Measurements from ENCODE around the gene DNHD1.

The DNHD1 gene

DNA sequence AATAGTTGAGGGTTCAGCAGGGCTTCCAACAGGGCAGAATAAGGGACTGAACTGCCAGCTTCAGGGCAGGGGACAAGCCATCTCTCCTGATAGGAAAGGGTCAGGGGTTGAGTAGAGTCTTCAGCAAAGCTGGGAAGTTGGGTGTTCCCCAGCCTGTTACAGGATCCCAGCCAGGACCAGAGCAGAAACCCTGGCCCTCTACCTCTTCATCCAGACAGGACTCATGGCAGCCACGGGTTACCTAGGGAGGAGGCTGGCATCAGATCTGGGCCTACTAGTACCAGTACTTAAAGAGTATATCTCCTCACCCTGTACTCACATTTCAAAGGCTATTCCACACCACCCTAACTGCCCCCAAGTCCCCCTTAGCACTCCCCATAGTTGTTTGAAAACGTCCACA, 117.4 kb downstream of the DNHD1 start:
- DNase-seq = no peak

DNA sequence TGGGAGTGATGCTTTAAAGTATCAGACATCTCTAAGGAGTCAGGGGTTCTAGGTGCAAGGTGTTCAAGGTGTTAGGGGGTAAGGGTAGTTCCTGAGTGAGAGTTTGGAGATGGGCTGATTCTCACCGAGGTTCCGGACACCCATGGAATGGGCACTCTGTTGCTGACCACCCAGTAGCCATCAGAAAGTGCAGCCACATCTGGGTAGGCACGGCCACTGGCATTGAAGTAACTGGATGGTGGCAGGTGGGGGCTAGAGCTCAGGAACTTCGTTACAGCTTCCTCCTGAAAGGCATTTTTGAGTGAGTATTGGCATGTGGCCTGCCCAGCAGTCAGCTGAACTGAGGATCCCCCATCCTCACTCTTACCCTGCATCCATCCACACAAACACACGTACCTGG, 118.0 kb downstream of the DNHD1 start:
- no peak for DNase-seq

DNA sequence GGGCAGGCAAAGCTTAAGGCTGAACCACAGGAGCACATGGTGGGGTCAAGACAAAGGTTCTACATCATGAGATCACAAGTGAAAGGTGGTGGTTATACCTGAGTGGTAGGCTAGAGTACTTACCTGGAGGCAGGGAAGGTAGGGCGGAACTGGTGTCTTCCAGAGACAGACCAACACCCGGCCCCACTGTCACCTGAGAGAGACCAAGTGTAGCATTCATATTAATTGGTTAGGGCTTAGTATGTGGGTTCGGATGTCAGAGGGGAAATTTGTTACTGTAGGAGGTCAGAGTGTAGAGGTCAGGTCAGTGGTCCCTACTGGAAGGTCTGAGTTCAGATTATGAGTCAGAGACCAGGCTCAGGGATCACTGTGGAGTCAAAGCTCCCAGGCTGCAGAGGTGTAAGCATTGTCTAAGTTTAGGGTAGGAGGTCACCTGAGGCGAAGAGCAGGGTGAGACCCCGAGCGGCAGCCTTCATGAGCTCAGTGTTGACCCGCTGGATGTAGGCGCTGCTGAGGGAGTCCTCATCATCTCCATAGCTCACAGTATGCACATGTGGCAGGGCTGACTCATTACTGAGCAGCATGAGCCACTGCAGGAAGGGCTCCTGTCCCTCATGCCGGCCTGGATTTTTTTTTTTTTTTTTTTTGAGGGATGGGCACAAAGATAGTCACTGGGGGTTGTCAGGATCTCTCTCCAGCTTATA, 119.0 kb downstream of the DNHD1 start:
- no peak for DNase-seq

DNA sequence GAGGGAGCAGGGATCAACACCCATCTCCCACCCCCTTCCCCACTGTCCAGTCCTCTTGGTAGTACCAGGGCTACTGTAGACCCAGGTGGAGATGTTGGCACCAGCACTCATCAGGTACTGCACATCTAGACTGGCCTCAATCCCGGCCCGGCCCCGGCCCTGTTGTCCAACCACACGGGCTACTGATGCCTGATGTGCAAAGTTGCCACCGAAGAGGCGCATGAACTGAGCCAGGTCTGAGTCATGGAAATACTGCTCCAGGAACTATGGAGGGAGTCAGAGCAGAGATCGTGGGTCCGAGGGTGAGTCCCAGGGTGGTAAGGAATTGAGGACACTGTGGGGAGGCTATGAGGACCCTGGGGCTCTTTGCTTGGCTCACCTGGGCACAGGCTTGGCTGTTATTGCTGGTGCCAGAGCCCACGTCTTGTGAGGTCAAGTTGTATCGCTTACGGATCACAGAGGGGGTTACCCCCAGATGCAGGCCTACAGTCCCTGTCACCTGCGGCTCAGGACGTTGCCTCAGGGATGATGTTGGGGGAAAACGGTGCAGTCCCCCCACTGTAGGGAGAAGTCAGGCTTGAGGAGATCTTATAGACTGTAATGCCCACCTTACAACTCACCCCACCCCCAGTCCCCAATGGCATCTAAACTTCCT, 119.6 kb downstream of the DNHD1 start:
- DNase-seq = no peak

DNA sequence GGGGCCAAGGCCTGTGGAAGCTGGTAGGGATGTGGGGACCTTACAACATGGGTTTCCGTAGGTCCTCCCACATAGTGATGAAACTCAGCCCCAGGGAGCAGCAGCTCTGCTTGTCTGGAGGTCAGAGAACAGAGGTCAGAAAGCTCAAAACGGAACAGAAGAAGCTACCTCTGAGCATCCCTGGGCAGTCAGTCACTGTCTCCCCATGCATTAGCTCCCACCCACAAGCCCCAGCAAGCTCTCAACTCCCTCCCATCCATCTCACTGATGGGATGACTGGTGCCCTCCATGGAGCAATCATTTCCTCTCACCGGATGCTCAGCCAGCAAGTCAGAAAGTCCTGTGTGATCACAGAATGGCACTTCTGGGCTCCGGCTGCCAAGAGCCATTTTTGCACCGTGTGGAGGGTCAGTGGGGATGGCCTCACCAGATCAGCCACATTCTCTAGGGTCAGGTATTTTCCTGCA, 120.3 kb downstream of the DNHD1 start:
- no peak for DNase-seq

DNA sequence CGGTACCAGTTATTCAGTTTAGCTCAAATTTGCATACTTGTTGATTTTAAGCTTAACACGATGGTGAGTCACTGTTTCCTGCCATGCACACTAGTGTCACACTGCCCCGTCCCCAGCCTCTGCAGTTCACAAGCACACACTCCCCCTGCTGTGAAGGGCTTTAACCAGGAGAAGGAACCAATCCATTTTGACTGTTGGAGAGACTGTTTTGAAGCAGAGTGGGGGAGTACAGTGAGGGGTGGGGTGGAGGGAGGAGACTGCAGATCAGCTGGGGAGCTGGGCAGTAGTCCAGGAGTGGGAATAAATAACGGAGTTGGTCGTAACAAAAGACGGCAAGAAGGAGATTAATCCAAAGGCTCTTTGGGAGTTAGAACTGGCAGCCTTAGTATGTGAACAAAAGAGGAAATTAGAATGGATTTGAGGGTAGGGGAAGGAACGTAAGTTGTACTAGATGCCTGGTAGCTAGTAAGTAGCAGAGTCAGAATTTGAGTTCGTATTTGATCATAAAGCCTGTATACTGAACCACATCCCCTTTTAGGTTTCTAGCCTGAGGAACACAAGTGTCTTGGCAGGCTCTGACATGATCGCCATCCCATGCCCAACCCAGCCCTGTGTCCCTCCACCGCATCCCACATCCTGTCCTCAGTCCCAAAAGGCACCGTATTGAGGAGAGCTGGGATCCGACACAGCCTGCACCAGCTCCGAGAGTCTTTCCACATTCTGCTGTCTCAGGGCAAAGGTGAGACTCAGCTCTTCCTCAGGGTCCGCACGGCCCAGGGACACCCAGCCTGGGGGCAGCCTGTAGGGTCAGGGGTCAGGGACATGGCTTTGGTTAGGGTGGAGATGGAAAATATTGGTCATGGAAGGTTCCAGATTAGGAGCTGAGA, 121.3 kb downstream of the DNHD1 start:
- peak; percentile 14 for DNase-seq

DNA sequence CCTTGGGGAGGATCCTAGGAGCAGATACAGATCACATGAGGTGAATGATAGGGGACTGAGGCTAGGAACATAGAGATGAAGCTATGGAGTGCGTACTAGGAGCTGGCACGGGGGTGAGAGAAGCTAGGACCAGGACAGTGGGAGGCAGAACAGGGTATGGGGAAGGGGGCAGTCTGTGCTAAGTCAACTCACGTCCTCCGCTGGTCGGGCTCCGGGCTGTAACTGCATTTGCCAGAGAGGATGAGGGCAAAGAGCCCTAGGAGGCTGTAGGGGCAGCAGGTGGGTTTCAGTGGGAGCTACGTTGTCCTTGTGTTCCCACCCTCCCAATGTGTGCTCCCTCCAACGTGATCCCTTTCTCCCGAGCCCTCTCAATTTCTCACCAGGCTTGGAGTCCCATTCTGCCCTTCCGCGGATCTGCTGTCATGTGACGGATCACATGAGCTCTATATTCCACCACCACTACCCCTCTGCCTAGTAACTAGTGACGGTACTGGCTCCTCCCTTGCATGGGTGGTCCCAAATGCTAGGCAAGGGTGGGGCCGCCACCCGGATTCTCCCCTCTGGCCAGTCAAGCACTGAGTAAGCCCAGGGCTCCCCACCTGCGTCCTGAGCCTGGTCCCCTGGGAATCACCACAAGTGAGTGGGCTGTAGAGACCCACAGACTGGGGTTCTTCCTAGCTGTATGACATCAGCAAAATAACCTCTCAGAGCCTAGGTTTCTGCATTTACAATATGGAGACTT, 122.1 kb downstream of the DNHD1 start, which contains the start of gene TPP1:
TSS of gene TPP1 (minus strand) at position 419 of the 742 bp plus-strand sequence. CDS start at position 397, 22 bp downstream.
- peak; percentile 89 for DNase-seq

DNA sequence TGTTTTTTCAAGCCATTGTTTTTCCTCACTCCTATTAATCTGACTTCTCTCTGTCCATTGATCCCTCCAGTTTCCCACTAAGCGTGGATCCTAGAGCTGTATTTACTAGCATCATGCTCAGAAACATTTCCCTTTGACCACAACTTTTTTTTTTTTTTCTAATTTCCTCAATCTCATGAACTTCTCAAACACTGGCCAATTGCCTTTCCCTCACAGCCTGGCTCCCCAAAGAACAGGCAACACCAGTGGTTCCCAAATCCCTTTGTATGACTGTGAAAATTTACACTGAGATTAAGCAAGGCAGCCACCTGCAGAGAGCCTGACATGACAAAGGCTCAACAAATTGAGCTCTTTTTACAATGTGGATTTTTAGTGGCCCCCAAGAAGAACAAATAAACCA, 123.6 kb downstream of the DNHD1 start:
- DNase-seq = no peak
